Testis (tissue), 3 donors: ENCODE measurements around the gene NFE2L3. TPM values are rescaled to one million over a fixed set of nuclear protein-coding genes. Genes with fewer than 3 reads are reported as not detected.
"Not testable (repeated sequence)": the region's sequence is repeated elsewhere in the genome, so short reads cannot be mapped to it uniquely, and the experiment has no call there.

Experiments
- DNase-seq: peaks from one replicate; pipeline ENCODE4 v3.0.0-alpha.2; 2019
- H3K27ac ChIP-seq, 2 donors: fragments of 200-600 bp; sonication (generic); one replicate each; pipeline ENCODE4 v1.5.1; 2019
- H3K27me3 ChIP-seq: fragments of 200-600 bp; sonication (generic); one replicate; pipeline ENCODE4 v1.5.1; 2019
- H3K36me3 ChIP-seq: fragments of 200-600 bp; sonication (generic); one replicate; pipeline ENCODE4 v1.5.1; 2017; ENCODE audit warnings: low read depth; ENCODE audit errors: missing control alignments
- H3K4me1 ChIP-seq: fragments of 200-600 bp; sonication (generic); one replicate; pipeline ENCODE4 v1.5.1; 2019
- H3K4me3 ChIP-seq, 2 donors: fragments of 200-600 bp; sonication (generic); one replicate each; pipeline ENCODE4 v1.5.1; 2017 to 2019
- H3K9me3 ChIP-seq: fragments of 200-600 bp; sonication (generic); one replicate; pipeline ENCODE4 v1.5.1; 2017
- CTCF ChIP-seq, 3 experiments: fragments of 450-650 bp in 2 of 3; fragments of 200-600 bp in 1 of 3; sonication (generic) in 1 of 3; IDR thresholded peaks; one replicate each; pipeline ENCODE4 v1.5.1; 2016 to 2019; ENCODE audit warnings: antibody characterized with exemption in 3 of 3, mild to moderate bottlenecking in 2 of 3, moderate library complexity in 1 of 3
- POLR2A ChIP-seq: fragments of 450-650 bp; IDR thresholded peaks from one replicate; pipeline ENCODE4 v1.6.1; 2017; ENCODE audit warnings: antibody characterized with exemption, mild to moderate bottlenecking, moderate library complexity
- WGBS, 2 donors: methylation state at CpG; one replicate each; pipeline ENCODE4 v1.1.5; 2018; 5-methylcytosine and 5-hydroxymethylcytosine counted together
- intact Hi-C: fragments of 100-400 bp; cut with DNase I; formaldehyde crosslinking; loops from one replicate; pipeline ENCODE4 v1.15.1; 2023; ENCODE audit warnings: low total_unique reads
- polyA plus RNA-seq: library from polyadenylated mRNA; stranded (reverse); fragments of 350-450 nt; fragmentation: Illumina TruSeq; extraction: RNeasy Lipid Tissue Mini Kit (QIAGEN cat#74804); gene quantifications from one replicate; pipeline ENCODE4 v1.2.3, GENCODE V29; 2014; ENCODE audit warnings: low read depth, low replicate concordance; ENCODE audit not compliant: insufficient read depth
- total RNA-seq, 2 donors: library from RNA; depleted of rRNA; stranded (reverse); fragments of >200 nt; gene quantifications; one replicate each; pipeline ENCODE4 v1.2.3, GENCODE V29; 2016

The NFE2L3 gene
- total and polyA plus RNA-seq, 3 donors from 2014 or later = 3.3 to 4.2 (median 4.2) TPM

DNA sequence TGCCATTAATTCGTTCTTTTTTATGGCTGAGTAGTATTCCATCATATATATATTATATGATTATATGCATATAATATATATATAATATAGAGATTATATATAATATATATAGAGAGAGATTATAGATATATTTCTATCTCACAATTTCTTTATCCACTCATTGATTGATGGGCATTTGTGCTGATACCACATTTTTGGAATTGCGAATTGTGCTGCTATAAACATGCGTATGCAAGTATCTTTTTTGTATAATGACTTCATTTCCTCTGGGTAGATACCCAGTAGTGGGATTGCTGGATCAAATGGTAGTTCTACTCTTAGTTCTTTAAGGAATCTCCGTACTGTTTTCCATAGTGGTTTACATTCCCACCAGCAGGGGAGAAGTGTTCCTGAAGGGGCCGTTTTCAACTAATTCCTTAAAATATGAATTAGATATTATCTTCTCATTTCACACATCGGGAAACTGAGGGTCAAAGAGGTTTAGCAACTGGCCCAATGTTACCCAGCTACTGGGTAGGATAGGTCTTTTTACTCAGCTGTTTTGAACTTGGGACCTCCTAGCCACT lies 16.5 kb downstream of the NFE2L3 start:
- TF ChIP-seq POLR2A (no peak), CTCF (IDR thresholded peaks at IDR 0.05) (no peak)
- Histone ChIP-seq H3K27me3 (no peaks in the 10 kb centered on the region), H3K9me3 (no peaks in the 10 kb centered on the region), H3K27ac (no peak overlapping the region), H3K4me3 (no peak overlapping the region), H3K36me3 (no peaks in the 10 kb centered on the region), H3K4me1 (no peaks in the 10 kb centered on the region)
- DNase-seq = no peak
- WGBS, 2 donors = 91% methylated on average over 6 of the region's 6 CpGs
- intact Hi-C loops = no loop called here

DNA sequence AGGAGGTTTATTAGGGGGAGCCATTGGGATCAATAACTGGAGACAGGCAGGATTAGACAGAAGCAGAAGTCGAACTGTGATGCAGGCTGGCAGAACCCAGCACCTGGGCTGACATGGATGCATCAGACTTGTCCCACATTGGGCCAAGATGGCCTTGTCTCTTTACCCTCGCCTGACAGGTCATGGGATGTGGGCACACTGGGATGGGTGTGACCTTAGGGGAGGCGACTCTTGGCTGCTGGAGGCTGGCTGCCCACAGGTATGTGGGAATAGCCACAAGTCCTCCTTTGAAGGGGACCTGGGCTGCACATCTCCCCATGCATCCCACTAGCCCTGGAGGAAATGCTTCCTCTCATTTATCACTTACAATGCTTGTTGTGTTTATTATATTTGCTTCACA lies 17.3 kb downstream of the NFE2L3 start:
- Histone ChIP-seq H3K4me3 (no peak overlapping the region), H3K36me3 (no peaks in the 10 kb centered on the region), H3K27me3 (no peaks in the 10 kb centered on the region), H3K4me1 (no peaks in the 10 kb centered on the region), H3K27ac (no peak overlapping the region), H3K9me3 (no peaks in the 10 kb centered on the region)
- intact Hi-C loops = no loop called here
- no peak for DNase-seq
- 85 to 94% methylated on average over 2 to 3 of the region's 3 CpGs for WGBS, 2 donors
- TF ChIP-seq CTCF (IDR thresholded peaks at IDR 0.05) (no peak), POLR2A (no peak)

GRCh38 chr7:26170663-26171062 lies 18.7 kb downstream of the NFE2L3 start:
- no peak for TF ChIP-seq CTCF (IDR thresholded peaks at IDR 0.05)
- no peak for TF ChIP-seq POLR2A
- no peak for DNase-seq
- Histone ChIP-seq H3K4me3 (no peak overlapping the region), H3K27me3 (no peaks in the 10 kb centered on the region), H3K27ac (no peak overlapping the region), H3K4me1 (no peaks in the 10 kb centered on the region), H3K9me3 (no peaks in the 10 kb centered on the region), H3K36me3 (no peaks in the 10 kb centered on the region)
- WGBS, 2 donors = 97 to 100% methylated on average over 1 of the region's 1 CpG
- intact Hi-C loops = no loop called here

- Histone ChIP-seq H3K4me3 (no peak overlapping the region), H3K4me1 (no peaks in the 10 kb centered on the region), H3K9me3 (no peaks in the 10 kb centered on the region), H3K27ac (no peak overlapping the region), H3K27me3 (no peaks in the 10 kb centered on the region), H3K36me3 (no peaks in the 10 kb centered on the region)
- WGBS, 2 donors = 98 to 99% methylated on average over 2 of the region's 2 CpGs
- TF ChIP-seq CTCF (IDR thresholded peaks at IDR 0.05) = no peak
- TF ChIP-seq POLR2A = no peak
- no peak for DNase-seq
- intact Hi-C loops = no loop called here
Observed at GRCh38 chr7:26171601-26172000, 19.6 kb downstream of the NFE2L3 start.

GRCh38 chr7:26172048-26172447 lies 20.1 kb downstream of the NFE2L3 start:
- no peaks in the 10 kb centered on the region for H3K36me3 ChIP-seq
- no peak overlapping the region for H3K27ac ChIP-seq
- no peak for TF ChIP-seq CTCF (IDR thresholded peaks at IDR 0.05)
- TF ChIP-seq POLR2A = no peak
- no peaks in the 10 kb centered on the region for H3K9me3 ChIP-seq
- 94 to 95% methylated on average over 1 of the region's 1 CpG for WGBS, 2 donors
- no peak overlapping the region for H3K4me3 ChIP-seq
- DNase-seq = no peak
- H3K27me3 ChIP-seq = no peaks in the 10 kb centered on the region
- no peaks in the 10 kb centered on the region for H3K4me1 ChIP-seq
- intact Hi-C loops = no loop called here

DNA sequence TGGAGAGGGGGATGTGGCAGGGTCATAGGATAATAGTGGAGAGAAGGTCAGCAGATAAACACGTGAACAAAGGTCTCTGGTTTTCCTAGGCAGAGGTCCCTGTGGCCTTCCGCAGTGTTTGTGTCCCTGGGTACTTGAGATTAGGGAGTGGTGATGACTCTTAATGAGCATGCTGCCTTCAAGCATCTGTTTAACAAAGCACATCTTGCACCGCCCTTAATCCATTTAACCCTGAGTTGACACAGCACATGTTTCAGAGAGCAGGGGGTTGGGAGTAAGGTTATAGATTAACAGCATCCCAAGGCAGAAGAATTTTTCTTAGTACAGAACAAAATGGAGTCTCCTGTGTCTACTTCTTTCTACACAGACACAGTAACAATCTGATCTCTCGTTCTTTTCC lies 23.9 kb downstream of the NFE2L3 start:
- DNase-seq, intact Hi-C loops, H3K27me3 ChIP-seq, H3K9me3 ChIP-seq, H3K4me1 ChIP-seq, H3K27ac ChIP-seq, H3K36me3 ChIP-seq, H3K4me3 ChIP-seq: not testable (repeated sequence)
- WGBS, 2 donors = 69 to 91% methylated on average over 2 to 4 of the region's 4 CpGs

- H3K27ac ChIP-seq, H3K4me3 ChIP-seq, H3K36me3 ChIP-seq, H3K4me1 ChIP-seq, H3K27me3 ChIP-seq, DNase-seq, intact Hi-C loops, H3K9me3 ChIP-seq: not testable (repeated sequence)
- 95% methylated on average over 13 of the region's 26 CpGs; no CpG with 5 or more reads in 1 of the 2 donors for WGBS, 2 donors
Observed at GRCh38 chr7:26176696-26177095, 24.7 kb downstream of the NFE2L3 start.
